NCI-H82 treated with DMSO at 0.1 percent for 48 hours (cell line): Measurements from ENCODE around the gene PTPRN.
A peak's percentile ranks its signal among the peaks of the same experiment; 100 is the strongest.
"Not testable (repeated sequence)": the region's sequence is repeated elsewhere in the genome, so short reads cannot be mapped to it uniquely, and the experiment has no call there.

Source experiments
- DNase-seq: peaks from one replicate; lab custom pipeline; 2025; ENCODE audit not compliant: unreplicated experiment; lab: John Stamatoyannopoulos, UW

The PTPRN gene

GRCh38 chr2:219271021-219271420, 38.2 kb downstream of the PTPRN start:
- no peak for DNase-seq

- no peak for DNase-seq
These were observed 39.2 kb downstream of the PTPRN start for GRCh38 chr2:219270055-219270372.

DNA sequence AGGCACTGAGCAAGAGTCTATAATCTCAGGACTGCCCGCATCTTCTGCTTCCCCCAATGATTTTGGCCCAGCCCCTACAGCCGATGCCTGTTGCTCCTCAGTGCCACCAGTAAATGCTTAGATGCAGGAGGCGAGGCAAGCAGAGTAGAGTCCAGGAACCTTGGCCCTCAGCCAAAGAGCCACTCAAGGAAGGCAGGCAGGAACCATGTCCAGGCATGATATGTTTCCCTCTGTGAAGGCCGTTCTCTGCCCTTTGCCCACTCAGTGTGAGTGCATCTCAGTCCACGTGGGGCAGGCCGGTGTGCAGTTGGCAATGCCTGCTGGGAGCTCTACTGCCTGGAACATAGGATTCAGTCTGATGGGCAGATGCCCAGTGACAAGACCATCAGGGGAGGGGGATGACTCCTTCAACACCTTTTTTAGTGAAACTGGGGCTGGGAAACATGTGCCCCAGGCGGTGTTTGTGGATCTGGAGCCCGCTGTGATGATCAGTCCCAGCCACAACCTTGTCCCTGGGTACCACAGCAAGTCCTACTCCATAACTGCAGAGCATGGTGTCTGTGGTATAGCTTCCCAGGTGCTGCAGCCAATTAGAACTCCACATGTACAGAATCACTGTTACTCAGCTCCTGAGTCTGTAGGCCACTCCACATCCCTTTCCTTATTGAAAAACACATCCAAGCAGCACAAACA, 39.7 kb downstream of the PTPRN start:
- no peak for DNase-seq

- DNase-seq = no peak
These were observed 40.9 kb downstream of the PTPRN start for GRCh38 chr2:219268294-219268693.

DNA sequence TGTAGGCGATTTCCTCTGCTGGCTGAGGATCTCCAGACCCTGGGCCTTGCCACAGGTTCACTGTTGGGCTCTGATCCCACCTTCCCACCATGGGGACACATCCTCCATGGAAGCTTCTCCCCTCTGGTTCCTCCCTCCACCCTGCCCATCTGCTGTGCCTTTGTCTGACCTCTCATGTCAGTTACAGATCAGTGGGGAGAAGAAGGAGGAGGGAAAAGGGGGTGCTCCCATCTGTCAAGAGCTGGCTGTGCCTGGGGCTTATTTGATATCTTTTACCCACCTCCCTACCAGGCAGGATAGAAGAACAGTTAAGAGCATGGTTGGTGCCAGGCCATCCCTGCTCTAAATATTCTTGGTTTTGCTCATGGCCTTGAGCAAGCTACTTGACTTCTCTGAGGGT, 42.3 kb downstream of the PTPRN start:
- DNase-seq = no peak

DNA sequence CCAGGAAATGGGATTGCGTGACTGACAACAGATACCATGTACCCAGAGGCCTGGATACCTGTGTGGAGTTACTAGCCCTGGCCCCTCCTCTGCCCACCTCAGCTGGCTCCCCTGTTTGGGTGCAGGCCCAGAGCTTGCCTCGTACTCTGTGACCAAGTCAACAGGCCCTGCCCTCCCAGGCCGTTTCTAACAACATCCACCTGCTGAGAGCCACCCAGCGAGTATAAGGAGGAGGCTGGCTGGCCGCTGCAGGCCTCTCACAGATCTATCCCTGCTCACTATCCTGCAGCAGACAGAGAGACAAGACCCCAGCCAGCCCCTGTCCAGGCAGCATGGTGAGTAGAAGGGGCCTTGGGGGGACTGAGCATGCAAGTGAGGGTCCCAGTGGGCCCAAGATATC, 43.0 kb downstream of the PTPRN start:
- DNase-seq = no peak

DNA sequence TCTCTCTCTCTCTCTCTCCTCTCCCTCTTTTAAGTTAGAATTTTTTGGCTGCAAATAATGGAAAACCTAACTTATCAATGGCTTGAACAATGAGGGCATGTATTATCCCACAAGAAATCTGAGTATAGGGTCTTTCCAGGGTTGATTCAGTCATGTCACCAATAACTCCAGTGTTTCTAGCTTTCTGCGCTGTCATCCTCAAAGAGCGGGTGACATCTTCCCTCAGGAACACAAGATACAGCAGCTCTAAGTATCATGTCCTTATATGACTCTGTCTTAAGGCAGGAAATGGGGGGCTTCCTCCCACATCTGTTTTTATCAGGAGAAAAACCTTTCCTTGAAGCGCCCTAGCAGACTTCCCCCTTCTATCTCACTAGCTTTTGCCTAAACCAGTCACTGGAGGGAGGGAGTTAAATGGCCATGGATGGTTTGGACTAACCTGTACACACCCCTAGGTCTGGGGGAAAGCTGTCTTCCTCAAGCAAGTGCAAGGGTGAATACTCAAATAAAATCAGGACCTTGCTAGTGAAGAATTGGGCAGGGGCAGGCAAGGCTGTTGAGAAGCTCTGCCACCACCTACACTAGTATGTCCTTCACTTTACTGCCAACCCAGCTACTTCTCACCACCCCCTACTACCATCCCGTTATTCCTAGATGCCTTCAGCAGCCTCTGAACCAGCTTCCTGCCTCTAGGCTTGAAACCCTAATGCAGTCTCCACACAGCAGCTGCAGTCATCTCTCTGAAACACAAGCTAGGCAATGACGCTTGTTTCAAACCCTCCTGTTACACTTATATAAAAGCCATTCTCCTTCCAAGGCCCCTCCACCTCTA, 48.0 kb downstream of the PTPRN start:
- DNase-seq = no peak

DNA sequence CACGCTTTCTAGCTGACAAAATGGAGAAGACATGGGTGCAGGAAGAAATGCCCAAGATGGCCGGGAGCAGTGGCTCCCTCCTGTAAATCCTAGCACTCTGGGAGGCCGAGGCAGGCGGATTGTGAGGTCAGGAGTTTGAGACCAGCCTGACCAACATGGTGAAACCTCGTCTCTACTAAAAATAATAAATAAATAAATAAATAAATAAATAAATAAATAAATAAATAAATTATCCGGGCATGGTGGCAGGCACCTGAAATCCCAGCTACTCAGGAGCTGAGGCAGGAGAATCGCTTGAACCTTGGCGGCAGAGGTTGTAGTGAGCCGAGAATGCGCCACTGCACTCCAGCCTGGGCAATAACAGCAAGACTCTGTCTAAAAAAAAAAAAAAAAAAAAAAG, 50.3 kb downstream of the PTPRN start:
- not testable (repeated sequence) for DNase-seq

DNA sequence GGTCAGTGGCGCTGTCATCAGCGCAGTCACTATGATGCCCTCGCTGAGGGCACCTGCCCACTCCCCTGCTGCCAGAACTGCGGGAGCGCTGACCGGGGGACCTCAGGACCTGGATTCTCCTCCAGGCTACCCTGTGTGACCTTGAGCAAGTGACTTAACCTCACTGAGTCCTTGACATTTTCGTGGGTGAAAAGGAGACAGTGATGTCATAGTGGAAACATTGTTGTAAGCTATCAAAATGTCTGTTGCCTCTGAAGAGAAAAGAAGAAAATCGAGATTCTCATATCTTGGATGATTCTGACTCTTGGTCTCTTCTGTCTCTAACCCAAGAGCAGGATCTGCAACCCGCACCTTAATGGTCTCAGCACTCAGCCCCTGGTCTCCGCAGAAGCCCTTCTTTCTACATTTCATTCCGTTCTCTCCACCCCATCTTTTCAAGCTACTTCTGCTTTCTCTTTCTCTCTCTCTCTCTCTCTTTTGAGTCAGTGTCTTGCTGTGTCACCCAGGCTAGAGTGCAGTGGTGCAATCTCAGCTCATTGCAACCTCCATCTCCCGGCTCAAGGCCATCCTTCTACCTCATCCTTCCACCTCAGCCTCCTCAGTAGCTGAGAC, 54.5 kb downstream of the PTPRN start:
- DNase-seq = no peak

GRCh38 chr2:219253753-219254589, 55.2 kb downstream of the PTPRN start, which contains the start of gene TUBA4A:
TUBA4A (minus strand) TSS chr2:219253918; CDS start chr2:219253858, 60 bp downstream.
- DNase-seq = peak; percentile 42

GRCh38 chr2:219252900-219253752, 56.1 kb downstream of the PTPRN start, which contains the start of gene TUBA4B:
TUBA4B (plus strand) TSS chr2:219253243; CDS start chr2:219253408, 165 bp downstream.
- DNase-seq = peak; percentile 39

- DNase-seq = peak; percentile 20
These were observed 56.7 kb downstream of the PTPRN start for GRCh38 chr2:219252570-219252899.

- no peak for DNase-seq
These were observed 57.1 kb downstream of the PTPRN start for GRCh38 chr2:219252084-219252483.

- no peak for DNase-seq
These were observed 57.5 kb downstream of the PTPRN start for GRCh38 chr2:219251656-219252055.

DNA sequence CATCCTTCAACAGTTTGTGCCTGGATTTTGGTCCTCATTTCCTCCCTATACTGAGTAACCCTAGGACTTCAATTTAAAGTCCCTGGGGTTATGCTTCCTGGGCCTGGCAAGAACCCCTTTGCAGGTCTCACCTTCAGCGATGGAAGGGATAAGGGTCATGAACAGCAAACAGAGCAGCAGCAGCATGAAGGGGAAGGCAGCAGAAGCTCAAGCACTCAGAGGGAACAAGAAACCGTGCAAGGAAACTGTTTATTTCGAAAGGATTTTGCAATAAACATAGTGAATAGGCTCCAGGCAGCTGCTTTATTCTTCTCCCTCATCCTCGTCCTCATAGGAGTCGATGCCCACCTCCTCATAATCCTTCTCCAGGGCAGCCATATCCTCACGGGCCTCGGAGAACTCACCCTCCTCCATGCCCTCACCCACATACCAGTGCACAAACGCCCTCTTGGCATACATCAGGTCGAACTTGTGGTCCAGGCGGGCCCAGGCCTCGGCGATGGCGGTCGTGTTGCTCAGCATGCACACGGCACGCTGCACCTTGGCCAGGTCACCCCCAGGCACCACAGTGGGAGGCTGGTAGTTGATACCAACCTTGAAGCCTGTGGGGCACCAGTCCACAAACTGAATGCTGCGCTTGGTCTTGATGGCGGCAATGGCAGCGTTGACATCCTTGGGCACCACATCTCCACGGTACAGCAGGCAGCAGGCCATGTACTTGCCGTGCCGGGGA, 59.0 kb downstream of the PTPRN start:
- no peak for DNase-seq

GRCh38 chr2:219249203-219249980, 59.8 kb downstream of the PTPRN start:
- DNase-seq = peak; percentile 27

DNA sequence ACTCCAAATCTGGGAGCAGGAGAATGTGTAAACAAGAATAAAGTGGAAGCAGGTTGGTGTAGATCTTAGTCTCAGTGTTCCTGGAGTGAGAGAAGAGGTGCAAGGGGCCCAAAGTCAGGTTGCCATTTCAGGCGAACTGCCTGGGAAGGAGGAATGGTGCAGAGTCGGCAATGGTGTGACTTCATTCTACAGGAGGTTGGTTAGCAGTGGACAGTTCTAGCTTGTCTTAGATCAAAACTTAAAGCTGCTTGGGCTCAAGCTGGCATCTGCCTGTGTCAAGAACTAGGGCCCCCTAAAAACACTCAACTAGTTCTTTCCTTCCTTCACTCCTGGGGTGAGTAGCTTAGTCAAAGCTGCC, 60.4 kb downstream of the PTPRN start:
- DNase-seq = no peak

DNA sequence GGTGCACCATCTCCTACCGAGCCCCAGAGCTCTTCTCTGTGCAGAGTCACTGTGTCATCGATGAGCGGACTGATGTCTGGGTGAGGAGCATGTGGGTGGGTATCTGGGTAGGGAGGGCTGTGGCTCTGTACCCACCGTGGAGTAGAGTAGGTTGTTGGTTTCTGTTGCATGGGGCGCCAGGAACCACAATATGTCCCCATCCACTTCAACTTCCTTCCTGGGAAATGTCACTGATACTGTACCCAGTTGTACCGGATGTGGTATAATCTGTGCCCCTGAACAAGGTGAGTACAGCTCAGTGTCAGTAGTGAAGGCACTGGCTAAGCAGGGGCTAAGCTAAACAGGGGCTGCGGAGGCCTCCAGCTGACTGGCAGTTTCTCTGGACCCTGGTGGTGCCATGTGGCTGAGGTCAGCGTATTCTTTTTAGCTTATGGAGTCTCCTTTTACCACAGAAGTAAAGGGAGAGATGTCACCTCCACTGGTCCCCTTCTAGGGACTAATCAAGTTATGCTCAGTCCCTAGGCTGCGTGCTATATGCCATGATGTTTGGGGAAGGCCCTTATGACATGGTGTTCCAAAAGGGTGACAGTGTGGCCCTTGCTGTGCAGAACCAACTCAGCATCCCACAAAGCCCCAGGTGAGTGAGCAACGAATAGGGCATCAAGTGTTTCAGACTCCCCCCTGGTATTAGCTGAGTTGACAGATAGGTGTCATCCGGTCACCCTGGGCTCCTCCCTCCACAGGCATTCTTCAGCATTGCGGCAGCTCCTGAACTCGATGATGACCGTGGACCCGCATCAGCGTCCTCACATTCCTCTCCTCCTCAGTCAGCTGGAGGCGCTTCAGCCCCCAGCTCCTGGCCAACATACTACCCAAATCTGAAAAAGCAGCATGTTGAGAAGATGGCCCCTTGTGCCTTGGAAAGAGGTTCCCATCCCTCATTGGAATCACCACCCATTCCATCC, 61.2 kb downstream of the PTPRN start:
- no peak for DNase-seq
